HG03097 (cell line): ENCODE measurements around the gene IL22RA1.

ENCODE experiments used
- ATAC-seq: cut with Tn5 transposase; IDR thresholded peaks from one replicate; pipeline ENCODE4 v1.9.1; 2021; ENCODE audit not compliant: unreplicated experiment, low FRiP score

Gene IL22RA1

GRCh38 chr1:24167008-24167407 lies 24.1 kb upstream of the IL22RA1 start:
- ATAC-seq = no peak

GRCh38 chr1:24165500-24165899 lies 22.6 kb upstream of the IL22RA1 start:
- no peak for ATAC-seq

- ATAC-seq = no peak
Measured at GRCh38 chr1:24164004-24164403, 21.1 kb upstream of the IL22RA1 start.

GRCh38 chr1:24162201-24162600 lies 19.3 kb upstream of the IL22RA1 start:
- no peak for ATAC-seq

- no peak for ATAC-seq
Measured at GRCh38 chr1:24161270-24161669, 18.3 kb upstream of the IL22RA1 start.

- no peak for ATAC-seq
Measured at GRCh38 chr1:24159366-24159765, 16.4 kb upstream of the IL22RA1 start.

- ATAC-seq = no peak
Measured at GRCh38 chr1:24157918-24158481, 15.1 kb upstream of the IL22RA1 start.

GRCh38 chr1:24156542-24157260 lies 13.8 kb upstream of the IL22RA1 start:
- no peak for ATAC-seq

GRCh38 chr1:24155011-24155782 lies 12.3 kb upstream of the IL22RA1 start:
- ATAC-seq = no peak

GRCh38 chr1:24154215-24154614 lies 11.3 kb upstream of the IL22RA1 start:
- ATAC-seq = no peak

- no peak for ATAC-seq
Measured at GRCh38 chr1:24152631-24153494, 9.9 kb upstream of the IL22RA1 start.

- ATAC-seq = no peak
Measured at GRCh38 chr1:24151175-24151533, 8.2 kb upstream of the IL22RA1 start.

- ATAC-seq = no peak
Measured at GRCh38 chr1:24150234-24151174, 7.6 kb upstream of the IL22RA1 start.

- ATAC-seq = no peak
Measured at GRCh38 chr1:24149866-24150233, 6.9 kb upstream of the IL22RA1 start.

- ATAC-seq = no peak
Measured at GRCh38 chr1:24147816-24148215, 4.9 kb upstream of the IL22RA1 start.

- ATAC-seq = no peak
Measured at GRCh38 chr1:24147194-24147593, 4.3 kb upstream of the IL22RA1 start.

- no peak for ATAC-seq
Measured at GRCh38 chr1:24141311-24141997, 1.5 kb downstream of the IL22RA1 start.

- no peak for ATAC-seq
Measured at GRCh38 chr1:24140741-24141181, 2.2 kb downstream of the IL22RA1 start.

GRCh38 chr1:24139841-24140425 lies 3.0 kb downstream of the IL22RA1 start:
- no peak for ATAC-seq
